GM18519 (cell line): ENCODE data around the gene VWA3A.
"Not testable (repeated sequence)": the region's sequence is repeated elsewhere in the genome, so short reads cannot be mapped to it uniquely, and the experiment has no call there.

Experiments
- ATAC-seq: cut with Tn5 transposase; IDR thresholded peaks from one replicate; pipeline ENCODE4 v1.9.1; 2021; ENCODE audit warnings: mild to moderate bottlenecking, moderate library complexity; ENCODE audit not compliant: unreplicated experiment, low FRiP score

Gene VWA3A

GRCh38 chr16:22081050-22081449 is 11.3 kb upstream of the VWA3A start:
- no peak for ATAC-seq

GRCh38 chr16:22086440-22086839 is 5.9 kb upstream of the VWA3A start:
- no peak for ATAC-seq

- ATAC-seq: no peak
These were observed 3.7 kb upstream of the VWA3A start for GRCh38 chr16:22088642-22089041.

- no peak for ATAC-seq
These were observed 2.4 kb upstream of the VWA3A start for GRCh38 chr16:22089910-22090309.

- no peak for ATAC-seq
These were observed 620 bp upstream of the VWA3A start for GRCh38 chr16:22091721-22092120.

GRCh38 chr16:22093331-22093730 is 990 bp downstream of the VWA3A start:
- no peak for ATAC-seq

GRCh38 chr16:22093996-22094395 is 1.7 kb downstream of the VWA3A start:
- no peak for ATAC-seq

- ATAC-seq: no peak
These were observed 6.3 kb downstream of the VWA3A start for GRCh38 chr16:22098405-22099255.

- no peak for ATAC-seq
These were observed 7.1 kb downstream of the VWA3A start for GRCh38 chr16:22099256-22099975.

GRCh38 chr16:22103441-22103840 is 11.1 kb downstream of the VWA3A start:
- ATAC-seq: no peak

- no peak for ATAC-seq
These were observed 17.0 kb downstream of the VWA3A start for GRCh38 chr16:22109258-22109898.

GRCh38 chr16:22111629-22112028 is 19.3 kb downstream of the VWA3A start:
- not testable (repeated sequence) for ATAC-seq

- no peak for ATAC-seq
These were observed 23.9 kb downstream of the VWA3A start for GRCh38 chr16:22116095-22116700.

- ATAC-seq: no peak
These were observed 25.3 kb downstream of the VWA3A start for GRCh38 chr16:22117609-22118008.

GRCh38 chr16:22120440-22120839 is 28.1 kb downstream of the VWA3A start:
- no peak for ATAC-seq

GRCh38 chr16:22122239-22122638 is 29.9 kb downstream of the VWA3A start:
- ATAC-seq: no peak

GRCh38 chr16:22123146-22123545 is 30.8 kb downstream of the VWA3A start:
- no peak for ATAC-seq

GRCh38 chr16:22123759-22124490 is 31.6 kb downstream of the VWA3A start:
- no peak for ATAC-seq

- ATAC-seq: no peak
These were observed 32.4 kb downstream of the VWA3A start for GRCh38 chr16:22124583-22125284.
